Body of pancreas (tissue), 4 donors: ENCODE measurements around the gene CCND1. TPM values are rescaled to one million over a fixed set of nuclear protein-coding genes. Genes with fewer than 3 reads are reported as not detected.

Experiments
- ATAC-seq: fragments of 150-250 bp; one replicate; pipeline ENCODE4 v1.9.1; 2016
- DNase-seq, 4 donors: peaks; one replicate each; pipeline ENCODE4 v3.0.0-alpha.2; 2019
- H3K27ac ChIP-seq, 4 donors: fragments of 200-600 bp; sonication (generic); 1 replicate in 3 of 4; 2 replicates in 1 of 4; pipeline versions ENCODE4 v1.5.1 to v1.6.1; 2016 to 2019; ENCODE audit warnings: mild to moderate bottlenecking in 1 of 4, mixed read lengths in 1 of 4, moderate library complexity in 1 of 4
- H3K27me3 ChIP-seq, 2 donors: fragments of 200-600 bp; sonication (generic); one replicate each; pipeline ENCODE4 v1.6.0; 2016; ENCODE audit warnings: mild to moderate bottlenecking in 1 of 2
- H3K36me3 ChIP-seq, 2 donors: fragments of 200-600 bp; sonication (generic); replicated peaks in 1 of 2; 2 replicates each; pipeline ENCODE4 v1.5.1; 2016; ENCODE audit warnings: low read depth in 2 of 2; ENCODE audit not compliant: insufficient read depth in 1 of 2
- H3K4me1 ChIP-seq: fragments of 200-600 bp; sonication (generic); one replicate; pipeline ENCODE4 v1.6.0; 2016
- H3K4me3 ChIP-seq, 2 donors: fragments of 200-600 bp; sonication (generic); 1 replicate in 1 of 2; 2 replicates in 1 of 2; pipeline ENCODE4 v1.5.1; 2016 to 2019
- H3K9me3 ChIP-seq, 3 donors: fragments of 200-600 bp; sonication (generic); 1 replicate in 2 of 3; 2 replicates in 1 of 3; pipeline ENCODE4 v1.5.1; 2016
- POLR2A ChIP-seq, 3 donors: fragments of 450-650 bp; IDR thresholded peaks; one replicate each; pipeline ENCODE4 v1.6.1; 2016; ENCODE audit warnings: antibody characterized with exemption in 3 of 3, mild to moderate bottlenecking in 2 of 3
- WGBS, 2 donors: methylation state at CpG; one replicate each; pipeline ENCODE4 v1.1.5; 2017; 5-methylcytosine and 5-hydroxymethylcytosine counted together
- intact Hi-C: fragments of 100-400 bp; cut with DNase I; formaldehyde crosslinking; loops from one replicate; pipeline ENCODE4 v1.15.1; 2023
- total RNA-seq, 2 donors: library from RNA; depleted of rRNA; stranded (reverse); fragments of >200 nt; gene quantifications; one replicate each; pipeline ENCODE4 v1.1.0, GENCODE V29; 2016
- TF ChIP-seq, protein P1 (sequence below), 7 experiments: fragments of 450-650 bp in 4 of 7; fragments of 200-600 bp in 3 of 7; sonication (generic) in 3 of 7; IDR thresholded peaks; one replicate each; pipeline ENCODE4 v1.5.1; 2016 to 2019; ENCODE audit warnings: antibody characterized with exemption in 7 of 7

Gene CCND1
- total RNA-seq, 2 donors from 2014 or later, result 90.3 to 201 TPM

- ATAC-seq, result no peak
- Histone ChIP-seq H3K4me1 (peaks cover 4% of the 10 kb centered on the region), H3K9me3 (no peaks in the 10 kb centered on the region), H3K27me3 (no peaks in the 10 kb centered on the region), H3K4me3 (no peak overlapping the region), H3K27ac (no peak overlapping the region), H3K36me3 (no peaks in the 10 kb centered on the region)
- no peak for DNase-seq
- 81 to 87% methylated on average over 5 of the region's 5 CpGs for WGBS, 2 donors
- TF ChIP-seq POLR2A (IDR thresholded peaks at IDR 0.05), result no peak
- TF ChIP-seq, protein P1, sequence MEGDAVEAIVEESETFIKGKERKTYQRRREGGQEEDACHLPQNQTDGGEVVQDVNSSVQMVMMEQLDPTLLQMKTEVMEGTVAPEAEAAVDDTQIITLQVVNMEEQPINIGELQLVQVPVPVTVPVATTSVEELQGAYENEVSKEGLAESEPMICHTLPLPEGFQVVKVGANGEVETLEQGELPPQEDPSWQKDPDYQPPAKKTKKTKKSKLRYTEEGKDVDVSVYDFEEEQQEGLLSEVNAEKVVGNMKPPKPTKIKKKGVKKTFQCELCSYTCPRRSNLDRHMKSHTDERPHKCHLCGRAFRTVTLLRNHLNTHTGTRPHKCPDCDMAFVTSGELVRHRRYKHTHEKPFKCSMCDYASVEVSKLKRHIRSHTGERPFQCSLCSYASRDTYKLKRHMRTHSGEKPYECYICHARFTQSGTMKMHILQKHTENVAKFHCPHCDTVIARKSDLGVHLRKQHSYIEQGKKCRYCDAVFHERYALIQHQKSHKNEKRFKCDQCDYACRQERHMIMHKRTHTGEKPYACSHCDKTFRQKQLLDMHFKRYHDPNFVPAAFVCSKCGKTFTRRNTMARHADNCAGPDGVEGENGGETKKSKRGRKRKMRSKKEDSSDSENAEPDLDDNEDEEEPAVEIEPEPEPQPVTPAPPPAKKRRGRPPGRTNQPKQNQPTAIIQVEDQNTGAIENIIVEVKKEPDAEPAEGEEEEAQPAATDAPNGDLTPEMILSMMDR (IDR thresholded peaks at IDR 0.05), result no peak
- intact Hi-C loops, result loop anchor here (5.0 kb wide), 1 partner anchor 207 kb away; no protein-coding TSS in a partner anchor
Measured at GRCh38 chr11:69680688-69681087, 39.7 kb downstream of the CCND1 start.

DNA sequence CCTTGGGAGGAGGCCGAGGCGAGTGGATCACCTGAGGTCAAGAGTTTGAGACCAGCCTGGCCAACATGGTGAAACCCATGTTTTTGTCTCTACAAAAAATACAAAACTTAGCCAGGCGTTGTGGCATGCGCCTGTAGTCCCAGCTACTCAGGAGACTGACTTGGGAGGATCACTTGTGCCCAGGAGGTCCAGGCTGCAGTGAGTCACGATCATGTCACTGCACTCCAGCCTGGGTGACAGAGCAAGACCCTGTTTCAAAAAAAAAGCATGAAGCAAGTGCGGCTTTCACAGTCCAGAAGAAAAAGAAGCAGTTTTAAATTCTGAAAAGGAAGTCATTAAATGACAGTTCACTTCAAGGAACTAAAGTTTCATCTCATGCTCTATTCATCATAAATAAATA lies 41.3 kb downstream of the CCND1 start:
- Histone ChIP-seq H3K9me3 (no peaks in the 10 kb centered on the region), H3K27ac (no peak overlapping the region), H3K27me3 (no peaks in the 10 kb centered on the region), H3K36me3 (no peaks in the 10 kb centered on the region), H3K4me3 (no peak overlapping the region), H3K4me1 (peaks cover 7% of the 10 kb centered on the region)
- intact Hi-C loops, result loop anchor here (5.0 kb wide), 1 partner anchor 205 kb away; no protein-coding TSS in a partner anchor
- no peak for DNase-seq
- WGBS, 2 donors, result 80 to 85% methylated on average over 6 of the region's 6 CpGs
- no peak for TF ChIP-seq POLR2A (IDR thresholded peaks at IDR 0.05)
- TF ChIP-seq, protein P1 (IDR thresholded peaks at IDR 0.05), result no peak
- ATAC-seq, result no peak

GRCh38 chr11:69682681-69683326 lies 41.8 kb downstream of the CCND1 start:
- TF ChIP-seq, protein P1 (IDR thresholded peaks at IDR 0.05), result no peak
- no peak for TF ChIP-seq POLR2A (IDR thresholded peaks at IDR 0.05)
- DNase-seq (no peak), ATAC-seq (no peak)
- Histone ChIP-seq H3K27me3 (no peaks in the 10 kb centered on the region), H3K4me3 (no peak overlapping the region), H3K9me3 (no peaks in the 10 kb centered on the region), H3K27ac (no peak overlapping the region), H3K4me1 (peaks cover 7% of the 10 kb centered on the region), H3K36me3 (no peaks in the 10 kb centered on the region)
- 75 to 80% methylated on average over 5 to 7 of the region's 7 CpGs for WGBS, 2 donors
- intact Hi-C loops, result loop anchor here (5.0 kb wide), 1 partner anchor 204 kb away; no protein-coding TSS in a partner anchor

DNA sequence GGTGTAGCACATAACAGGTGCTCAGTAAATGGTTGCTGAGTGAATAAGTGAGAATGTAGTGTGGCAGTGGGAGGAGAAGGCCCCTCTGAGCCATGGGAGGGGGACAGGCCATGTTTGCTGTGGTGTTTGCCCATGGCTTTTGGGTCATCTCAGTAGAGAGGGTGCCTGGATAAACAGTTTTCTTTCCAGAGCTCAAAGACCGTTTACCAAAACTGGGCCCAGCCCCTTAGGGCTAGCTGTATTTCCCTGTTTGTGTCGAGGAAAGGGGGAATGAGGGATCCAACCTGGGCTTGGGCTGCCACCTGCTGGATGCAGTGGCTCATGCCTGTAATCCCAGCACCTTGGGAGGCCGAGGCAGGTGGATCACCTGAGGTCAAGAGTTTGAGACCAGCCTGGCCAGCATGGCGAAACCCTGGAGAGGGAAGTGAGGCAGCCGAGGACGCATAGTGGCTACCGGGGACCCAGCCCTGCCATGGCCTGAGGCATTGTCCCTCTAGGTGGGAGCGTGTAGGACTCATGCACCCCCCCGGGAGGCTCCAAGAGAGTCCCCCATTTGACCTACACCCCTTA lies 42.9 kb downstream of the CCND1 start:
- peak; percentile 27 for ATAC-seq
- peak in 2 of 4 donors; percentile 18 to 49 for DNase-seq
- Histone ChIP-seq H3K4me1 (peaks cover 13% of the 10 kb centered on the region), H3K4me3 (no peak overlapping the region), H3K36me3 (no peaks in the 10 kb centered on the region), H3K27me3 (no peaks in the 10 kb centered on the region), H3K9me3 (no peaks in the 10 kb centered on the region), H3K27ac (no peak overlapping the region)
- 30 to 41% methylated on average over 1 to 9 of the region's 9 CpGs for WGBS, 2 donors
- intact Hi-C loops, result loop anchor here (5.0 kb wide), 1 partner anchor 203 kb away; no protein-coding TSS in a partner anchor
- TF ChIP-seq POLR2A (IDR thresholded peaks at IDR 0.05), result no peak
- TF ChIP-seq, protein P1 (IDR thresholded peaks at IDR 0.05), result peak in 6 of 7 experiments; percentile 28 to 47 (median 44)
